CD4-positive, alpha-beta T cell treated with Interleukin-6 at 100 ng/mL for 8 hours (primary cell): ENCODE measurements around the gene NMRK1.

Source experiments
- DNase-seq: peaks from one replicate; pipeline ENCODE4 v3.0.0-alpha.2; 2020; ENCODE audit warnings: mixed read lengths, low spot score

The NMRK1 gene

DNA sequence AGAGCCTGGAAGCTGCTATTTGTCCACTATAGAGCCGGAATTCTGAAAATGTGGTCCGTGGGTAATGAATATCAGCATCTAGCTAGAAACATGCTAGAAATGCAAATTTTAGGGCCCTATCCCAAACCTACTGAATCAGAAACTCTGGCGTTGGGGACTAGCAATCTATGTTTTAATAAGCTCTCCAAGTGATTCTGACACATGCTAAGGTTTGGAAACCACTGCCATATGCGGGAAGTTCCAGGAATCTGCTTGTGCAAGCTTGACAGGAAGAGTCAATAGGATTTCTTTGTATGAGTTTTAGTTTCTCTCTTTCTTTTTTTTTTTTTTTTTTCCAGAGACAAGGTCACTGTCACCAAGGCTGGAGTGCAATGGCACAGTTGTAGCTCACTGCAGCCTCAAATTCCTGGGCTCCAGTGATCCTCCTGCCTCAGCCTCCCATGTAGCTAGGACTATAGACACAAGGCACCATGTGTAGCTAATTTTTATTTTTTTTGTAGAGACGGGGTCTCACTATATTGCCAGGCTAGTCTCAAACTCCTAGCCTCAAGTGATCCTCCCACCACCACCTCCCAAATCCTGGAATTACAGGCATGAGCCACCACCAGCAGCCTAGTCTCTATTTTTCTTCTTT lies 33.5 kb downstream of the NMRK1 start:
- no peak for DNase-seq

DNA sequence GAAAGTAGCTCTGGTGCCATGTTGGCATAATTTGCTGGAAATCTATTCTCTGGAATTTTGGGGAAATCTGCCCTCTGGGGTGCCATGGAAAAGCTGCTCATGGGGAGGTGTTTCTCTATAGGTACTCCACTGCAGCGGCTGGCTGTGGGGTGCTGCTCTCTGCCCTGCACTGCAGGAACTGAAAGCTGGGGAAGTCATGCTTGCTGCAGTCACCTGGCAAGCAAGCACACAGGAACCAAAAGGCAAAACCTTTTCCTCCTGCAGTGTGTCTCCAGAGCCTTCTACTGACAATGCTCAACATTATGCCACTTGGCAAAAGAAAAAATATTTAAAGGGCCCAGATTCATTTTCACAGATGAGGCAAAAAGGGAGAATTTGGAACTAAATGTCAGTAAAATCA lies 34.1 kb downstream of the NMRK1 start:
- DNase-seq: no peak

DNA sequence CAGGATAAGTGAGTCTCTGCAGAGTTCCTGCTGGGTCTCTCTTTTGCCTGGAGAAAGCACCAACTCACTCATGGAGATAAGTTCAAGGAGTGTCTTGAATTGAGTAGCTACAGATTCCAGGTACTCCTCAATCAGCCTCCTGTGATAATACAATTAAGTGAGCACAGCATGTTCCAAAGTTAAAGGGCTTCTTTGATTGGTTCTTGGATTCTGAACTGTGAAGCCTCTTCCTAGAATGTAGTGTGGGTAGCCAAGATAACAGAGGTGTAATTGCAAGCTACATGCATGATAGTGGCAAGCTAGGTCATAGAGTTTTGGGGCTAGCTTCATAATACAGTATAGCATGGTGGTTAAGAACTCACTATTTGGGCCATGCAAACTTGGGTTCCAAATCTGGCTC lies 36.7 kb downstream of the NMRK1 start:
- no peak for DNase-seq

DNA sequence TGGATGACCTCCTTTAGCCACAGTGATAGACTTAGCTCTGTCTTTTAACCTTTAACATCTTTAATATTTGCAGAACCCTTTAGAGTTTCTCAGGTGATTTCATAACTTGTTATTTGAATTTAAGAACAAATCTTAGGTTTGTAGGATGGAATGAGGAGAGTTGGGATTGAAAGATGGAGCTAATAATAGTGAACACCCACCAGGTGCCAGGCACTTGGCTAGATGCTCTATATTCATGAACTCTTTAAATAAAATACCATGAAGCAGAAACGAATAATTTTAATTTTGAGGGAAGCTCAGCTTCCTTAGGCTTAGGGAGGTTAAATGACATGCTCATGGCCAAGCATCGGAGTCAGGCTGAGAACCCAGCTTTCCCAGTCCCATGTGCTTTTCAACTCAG lies 40.4 kb downstream of the NMRK1 start:
- DNase-seq: no peak

DNA sequence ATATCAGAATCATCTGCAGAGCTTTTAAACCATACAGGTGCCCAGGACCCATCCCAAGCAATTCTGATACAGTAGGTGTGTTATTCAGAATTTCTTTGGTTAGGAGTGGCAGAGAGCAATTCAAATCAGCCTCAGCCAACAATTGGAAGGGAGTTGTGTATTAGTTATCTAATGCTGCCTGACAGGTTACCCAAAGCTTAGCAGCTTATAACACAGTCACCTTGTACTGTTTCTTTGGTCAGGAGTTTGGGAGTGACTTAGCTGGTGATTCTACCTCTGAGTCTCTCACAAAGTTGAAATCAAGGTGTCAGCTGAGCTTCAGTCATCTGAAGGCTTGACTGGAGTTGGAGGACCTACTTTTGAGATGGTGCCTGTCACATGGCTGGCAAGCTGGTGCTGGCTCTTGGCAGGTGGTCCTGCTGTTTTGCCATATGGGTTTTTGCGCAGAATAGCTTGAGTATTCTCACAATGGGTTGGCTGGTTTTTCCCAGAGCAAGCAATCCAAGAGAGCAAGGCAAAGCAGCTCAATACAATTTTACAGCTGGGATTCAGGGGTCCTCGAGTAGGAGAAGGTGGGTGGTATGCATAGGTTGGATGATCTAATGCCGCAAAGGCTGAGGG lies 41.1 kb downstream of the NMRK1 start:
- no peak for DNase-seq

DNA sequence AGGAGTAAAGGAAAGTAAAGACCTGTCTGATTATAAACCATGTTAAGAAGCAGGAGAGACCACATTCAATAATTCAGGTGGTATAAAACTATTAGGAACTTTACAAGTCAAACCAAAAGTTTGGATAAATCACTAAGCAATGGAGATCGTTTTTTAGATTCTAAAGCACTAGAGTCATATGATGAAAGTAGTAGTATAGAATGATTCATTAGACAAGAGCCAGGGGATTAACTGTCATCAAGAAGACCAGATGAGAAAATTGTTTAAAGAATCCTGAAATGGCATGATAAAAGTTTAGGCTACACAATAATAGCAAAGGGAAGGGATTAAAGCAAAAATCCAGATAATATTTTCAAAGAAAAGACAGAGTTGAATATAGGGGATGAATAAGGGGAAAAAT lies 46.9 kb downstream of the NMRK1 start:
- no peak for DNase-seq

DNA sequence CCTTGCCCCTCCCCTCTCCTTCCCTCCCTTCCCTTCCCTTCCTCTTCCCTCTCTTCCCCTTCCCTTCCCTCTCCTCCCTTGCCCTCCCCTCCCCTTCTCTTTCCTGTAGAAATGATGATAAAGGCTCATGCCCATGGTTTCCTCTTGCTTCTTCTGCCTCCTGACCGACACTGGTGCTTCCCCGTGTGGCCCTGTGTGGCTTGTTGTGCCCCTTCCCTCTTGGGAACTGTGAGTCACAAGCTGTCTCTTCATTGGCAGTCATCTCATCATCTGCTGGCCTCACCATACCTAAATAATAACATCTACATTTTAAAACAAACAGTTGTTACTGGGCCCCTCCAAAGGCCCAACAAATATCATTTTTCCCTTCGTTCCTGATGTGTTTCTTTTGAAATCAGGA lies 48.2 kb downstream of the NMRK1 start:
- no peak for DNase-seq

DNA sequence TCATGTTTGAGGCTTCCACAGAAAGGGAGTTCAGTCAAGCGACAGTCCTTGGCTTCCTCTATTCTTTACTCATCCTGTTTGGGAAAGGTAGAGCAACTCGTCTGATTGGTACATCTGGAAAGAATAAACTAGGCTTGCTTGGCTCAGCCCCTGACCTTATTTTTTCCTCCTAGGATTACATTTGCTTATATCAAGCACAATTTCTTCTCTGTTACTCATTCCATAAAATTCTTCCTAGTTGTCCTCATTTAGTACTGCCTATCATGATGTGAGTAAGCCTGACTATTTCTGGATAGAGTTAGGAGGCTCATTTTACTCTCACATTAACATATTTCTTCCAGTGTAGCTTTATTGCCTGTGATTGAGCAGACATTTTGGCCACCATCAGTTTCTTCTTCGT lies 48.9 kb downstream of the NMRK1 start:
- DNase-seq: no peak

DNA sequence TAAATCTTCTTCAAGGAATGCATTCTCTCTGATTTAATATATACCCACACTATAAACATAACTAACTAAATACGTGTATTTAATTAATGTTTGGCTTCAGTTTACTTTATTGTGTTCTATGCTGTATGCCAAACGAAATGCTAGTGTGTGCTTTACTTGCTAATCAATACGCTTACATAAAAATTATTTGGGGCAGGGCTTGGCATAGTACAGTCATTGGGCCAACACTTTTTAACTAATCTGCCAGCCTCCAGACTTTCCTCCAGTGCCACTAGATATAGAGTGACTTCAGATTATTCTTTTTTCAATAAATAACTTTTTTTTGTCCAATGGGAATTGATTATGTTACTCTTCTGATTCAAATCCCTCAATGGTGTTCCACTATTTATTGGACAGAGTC lies 51.2 kb downstream of the NMRK1 start:
- DNase-seq: no peak

DNA sequence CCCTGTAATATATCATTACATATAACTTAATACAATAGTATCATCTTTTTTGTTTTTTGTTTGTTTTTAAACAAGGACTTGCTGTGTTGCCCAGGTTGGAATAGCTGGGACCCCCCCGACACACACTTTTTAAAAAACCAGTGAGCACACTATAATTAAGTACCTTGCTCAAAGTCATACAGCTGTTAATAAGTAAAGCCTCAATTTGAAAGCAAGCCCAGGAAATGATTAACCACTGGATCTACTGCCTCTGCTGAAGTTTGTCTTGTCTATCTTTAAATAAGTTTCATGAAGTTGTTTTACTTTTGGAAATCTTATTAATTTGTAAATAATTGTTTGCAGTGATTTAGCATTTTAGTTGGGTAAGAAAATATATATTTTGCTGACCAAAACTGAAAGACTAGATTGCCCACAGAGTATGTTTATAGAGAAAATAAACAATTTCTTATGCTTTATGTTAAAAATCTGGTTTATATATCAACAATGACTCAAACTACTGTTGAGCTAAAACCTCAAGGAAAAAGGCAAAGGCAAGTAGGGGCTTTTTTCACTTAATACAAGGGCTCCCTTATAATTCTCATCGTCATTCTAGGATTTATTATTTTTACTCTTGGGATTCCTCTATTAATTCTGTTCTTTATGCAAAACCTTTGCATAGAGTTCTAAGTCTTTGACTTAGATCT lies 54.0 kb downstream of the NMRK1 start:
- no peak for DNase-seq

DNA sequence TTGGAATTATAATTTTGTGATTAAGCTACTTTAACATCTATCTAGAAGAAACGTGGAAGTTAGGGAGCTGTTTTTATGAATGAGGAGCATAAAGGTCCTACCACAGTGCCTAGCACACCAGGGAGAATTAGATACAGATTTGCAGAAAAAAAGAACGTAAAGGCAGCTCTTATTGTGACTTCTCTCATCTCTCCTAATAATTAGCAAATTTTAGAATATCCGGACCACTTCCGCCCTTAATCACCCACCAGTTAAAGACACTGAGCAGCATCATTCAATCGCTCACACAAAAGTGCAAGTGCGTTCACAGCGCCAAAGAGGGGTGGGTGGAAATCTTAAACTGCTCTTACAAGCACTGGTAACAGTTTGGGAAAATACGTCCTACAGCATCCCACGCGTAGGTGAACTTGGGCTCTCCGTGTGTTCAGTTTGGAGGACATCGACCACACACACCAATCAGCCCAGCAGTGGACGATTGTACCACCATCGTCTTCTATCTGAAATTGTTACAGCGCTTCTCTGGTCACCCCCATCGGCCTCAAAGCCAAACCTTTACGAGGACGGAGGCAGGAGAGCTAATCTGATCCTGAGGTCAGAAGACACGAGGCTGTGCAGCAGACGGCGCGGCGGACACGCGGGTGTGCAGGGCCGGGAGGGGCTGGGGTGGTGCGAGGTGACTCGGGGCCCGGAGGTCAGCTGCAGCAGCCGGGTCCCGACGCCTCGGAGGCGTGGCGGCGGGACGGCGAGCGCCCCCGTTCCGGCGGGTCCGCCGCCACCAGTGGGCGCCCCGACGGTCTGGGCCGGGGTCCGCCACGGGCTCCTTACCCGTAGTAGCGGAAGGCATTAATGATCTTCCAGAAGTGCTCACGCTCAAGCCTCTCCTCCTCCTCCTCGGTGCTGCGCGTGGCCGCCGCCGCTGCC lies 60.5 kb downstream of the NMRK1 start:
- peak; percentile 21 for DNase-seq

DNA sequence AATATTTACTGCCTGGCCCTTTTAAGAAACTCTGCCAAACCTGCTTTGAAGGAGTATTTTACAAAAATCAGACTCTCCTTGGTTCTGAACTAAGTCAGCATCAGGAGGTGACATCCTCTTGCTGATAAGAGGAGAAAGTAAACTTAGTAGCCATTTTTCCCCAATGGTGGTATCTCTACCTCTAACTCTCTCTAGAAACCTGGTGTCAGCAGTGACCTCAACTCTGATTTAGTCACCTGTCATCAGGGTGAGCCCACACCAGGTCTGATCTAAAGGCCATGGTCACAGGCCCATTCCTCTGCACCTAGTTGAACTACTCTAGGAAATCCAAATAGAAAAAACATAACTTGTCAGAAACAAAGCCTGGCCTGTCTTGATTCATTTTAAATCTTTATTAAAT lies 64.1 kb downstream of the NMRK1 start:
- DNase-seq: no peak

DNA sequence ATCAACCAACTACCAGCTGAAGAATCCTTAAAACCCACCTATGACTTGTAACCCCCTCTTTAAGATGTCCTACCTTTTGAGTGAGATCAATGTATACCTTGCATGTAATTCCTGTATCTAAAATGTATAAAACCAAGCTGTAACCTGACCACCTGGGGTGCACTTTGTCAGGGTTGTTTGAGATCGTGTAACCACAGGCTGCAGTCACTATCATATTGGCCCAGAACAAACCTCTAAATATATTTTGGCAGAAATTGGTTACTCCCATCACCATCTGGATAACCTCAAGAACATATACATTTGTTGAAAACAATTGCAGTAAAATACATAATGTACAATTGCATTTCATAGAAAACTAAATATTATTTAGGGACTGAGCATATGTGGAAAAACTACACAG lies 68.3 kb downstream of the NMRK1 start:
- no peak for DNase-seq

DNA sequence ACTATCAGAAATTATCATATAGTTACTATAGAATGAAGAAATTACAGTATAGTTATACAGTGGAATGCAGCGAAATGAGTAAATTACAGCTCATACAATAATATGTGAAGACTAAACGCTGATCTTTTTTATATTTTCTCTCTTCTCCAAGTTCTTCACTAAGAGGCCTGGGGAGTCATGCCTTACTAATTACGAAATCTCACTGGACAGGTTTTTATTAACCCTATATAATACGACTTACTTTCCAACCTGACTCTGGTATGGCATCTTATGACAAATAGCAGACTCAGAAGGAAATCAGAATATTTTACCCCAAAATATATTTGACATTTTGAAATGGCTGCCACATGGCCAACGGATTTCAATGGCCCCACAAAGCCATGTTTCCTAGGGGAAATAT lies 68.9 kb downstream of the NMRK1 start:
- no peak for DNase-seq

DNA sequence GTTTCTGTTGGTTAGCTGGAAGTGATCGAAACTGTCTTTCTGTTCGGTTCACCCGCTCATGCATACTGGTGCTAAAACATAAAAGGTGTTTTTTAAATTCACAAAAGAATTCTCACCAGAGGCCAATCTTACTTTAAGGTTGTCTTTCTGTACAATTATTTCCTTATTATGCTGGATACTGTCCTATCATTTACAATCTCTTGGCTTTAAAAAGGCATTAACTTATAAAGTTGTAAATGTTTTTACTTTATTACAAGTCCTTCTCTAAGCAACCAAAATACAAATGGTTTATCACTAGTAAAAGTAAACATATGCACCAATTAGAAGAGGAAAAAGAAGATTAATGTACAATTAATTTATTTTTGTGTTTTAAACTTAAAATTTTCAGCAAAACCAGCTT lies 70.6 kb downstream of the NMRK1 start:
- DNase-seq: no peak

DNA sequence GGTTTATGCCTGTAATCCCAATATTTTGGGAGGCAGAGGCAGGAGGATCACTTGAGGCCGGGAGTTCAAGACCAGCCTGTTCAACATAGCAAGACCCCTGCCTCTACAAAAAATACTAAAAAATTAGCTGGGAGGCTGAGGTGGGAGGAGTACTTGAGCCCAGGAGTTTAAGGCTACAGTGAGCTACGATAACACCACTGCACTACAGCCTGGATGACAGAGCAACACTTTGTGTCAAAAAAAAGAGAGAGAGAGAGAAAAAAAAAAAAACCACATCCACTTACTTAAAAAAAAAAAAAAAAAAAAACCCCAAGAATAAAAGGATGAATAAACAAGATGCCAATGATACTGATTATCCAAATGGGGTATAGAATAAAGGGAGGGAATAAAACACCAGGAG lies 74.2 kb downstream of the NMRK1 start:
- no peak for DNase-seq
